Stimulated activated CD8-positive, alpha-beta memory T cell treated with anti-CD3 and anti-CD28 coated beads, Interleukin-7, amount 100 ng/mL, for 4 hours (primary cell): Measurements from ENCODE around the gene KIFC1.

Experiments
- DNase-seq, 2 donors: peaks; one replicate each; pipeline ENCODE4 v3.0.0-alpha.2; 2020; ENCODE audit warnings: low read depth in 2 of 2

The KIFC1 gene

GRCh38 chr6:33425668-33426577, 34.3 kb downstream of the KIFC1 start:
- DNase-seq: peak; percentile 74 to 79

DNA sequence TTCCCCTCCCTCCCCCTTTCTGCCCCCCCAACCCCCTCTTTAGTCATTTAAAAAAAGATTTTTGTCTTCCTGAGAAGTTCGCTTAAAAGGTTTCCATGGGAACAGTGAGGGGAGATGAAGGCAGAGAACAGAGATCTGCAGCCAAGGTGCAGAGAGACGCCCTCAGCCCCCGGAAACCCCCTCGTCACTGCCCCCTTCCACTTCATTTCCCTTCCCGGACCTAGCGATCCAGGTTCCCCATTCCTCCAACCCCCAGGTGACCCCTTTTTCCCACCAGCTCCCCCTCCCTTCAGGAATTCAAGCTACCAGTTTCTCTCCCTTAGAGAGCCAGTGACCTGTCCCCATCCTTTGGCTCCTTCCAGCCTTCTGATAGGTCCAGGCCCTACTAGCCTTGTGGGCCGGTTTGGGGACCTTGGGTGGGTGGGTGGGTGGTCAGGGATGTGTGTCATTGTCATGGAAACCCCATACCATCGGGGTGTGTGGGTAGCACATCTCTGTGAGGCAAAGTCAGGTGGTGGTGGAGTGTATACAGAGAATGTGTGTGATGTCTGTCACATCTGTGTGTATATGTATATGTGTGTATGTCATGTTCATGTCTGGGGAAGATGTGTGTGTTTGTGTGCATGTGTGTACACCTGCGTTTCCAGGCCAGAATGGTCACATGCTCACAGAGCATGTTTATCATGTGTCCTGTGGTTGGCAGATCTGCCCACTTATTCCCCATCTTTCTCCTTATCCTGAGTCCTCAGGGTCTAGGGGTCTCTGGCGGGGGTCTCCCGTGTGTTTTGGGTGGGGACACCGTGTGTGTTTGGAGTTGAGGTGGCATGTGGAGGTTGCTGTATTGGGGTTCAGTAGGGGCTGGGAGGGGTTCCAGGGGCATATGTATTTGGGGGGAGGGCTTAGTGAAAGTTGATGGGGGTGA, 35.2 kb downstream of the KIFC1 start:
- no peak for DNase-seq

DNA sequence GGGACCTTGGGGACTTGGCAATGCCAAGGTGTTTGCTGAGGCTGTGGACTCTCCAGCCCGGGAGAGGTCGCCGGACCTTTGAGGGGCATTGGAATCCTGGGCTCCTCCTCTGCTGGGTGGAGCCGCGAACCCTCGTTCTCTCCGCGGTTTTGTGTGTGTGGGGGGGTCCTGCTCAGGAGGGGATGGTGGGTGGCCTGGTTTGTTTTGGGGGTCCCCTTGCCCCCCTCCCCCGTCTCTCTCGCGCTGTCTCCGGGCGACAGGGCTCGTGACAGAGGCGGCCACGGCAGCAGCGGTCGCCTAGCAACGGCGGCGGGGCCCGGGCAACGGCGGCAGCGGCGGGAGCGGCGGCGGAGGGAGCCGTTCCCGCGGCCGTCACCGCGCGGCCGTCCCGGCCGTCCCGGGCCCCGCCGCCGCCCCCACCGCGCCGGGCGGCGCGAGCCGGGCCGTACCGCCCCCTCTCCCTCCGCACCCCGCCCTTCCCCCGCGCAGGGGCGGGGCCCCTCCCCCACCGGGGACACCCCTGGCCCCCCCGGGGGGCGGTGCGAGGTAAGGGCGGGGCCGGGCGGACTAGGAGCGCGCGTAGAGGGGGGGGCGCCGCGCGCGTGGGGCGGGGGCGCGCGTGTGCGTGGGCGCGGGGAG, 36.1 kb downstream of the KIFC1 start:
- peak in 1 of 2 donors; percentile 66 for DNase-seq

DNA sequence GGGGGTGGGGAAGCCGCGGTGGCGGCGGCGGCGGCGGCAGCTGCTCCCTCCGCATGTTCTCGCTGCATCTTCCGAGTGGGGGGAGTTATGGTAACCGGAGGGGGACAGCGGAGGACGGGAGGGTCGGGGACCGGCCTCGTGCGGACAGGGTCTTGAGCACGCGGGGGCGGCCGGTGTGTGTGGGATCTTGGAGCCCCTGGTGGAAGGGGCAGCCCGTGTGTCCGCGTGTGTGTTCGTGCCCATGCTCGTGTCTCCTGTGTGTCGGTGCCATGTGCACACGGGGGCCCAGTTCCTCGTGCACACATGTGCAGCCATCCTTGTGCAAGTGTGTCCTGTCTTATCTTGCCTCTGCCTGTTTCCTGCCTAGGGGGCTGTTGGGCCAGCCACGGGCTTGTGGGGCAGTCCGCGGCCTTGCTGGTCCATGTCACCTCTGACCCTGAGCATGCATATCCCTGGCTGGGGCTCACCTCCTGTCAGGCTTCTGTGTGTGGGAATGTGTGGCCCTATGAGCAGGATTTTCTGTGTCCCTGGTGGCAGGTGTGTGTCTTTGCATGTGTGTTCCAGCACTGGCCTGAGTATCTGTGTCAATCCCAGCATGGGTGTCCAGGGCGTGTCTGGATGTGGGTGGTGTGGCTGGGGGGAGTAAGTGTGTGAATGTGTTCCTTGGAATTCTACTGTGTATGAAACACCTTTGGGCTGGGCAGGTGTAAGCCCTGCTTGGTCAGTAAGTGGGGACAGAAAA, 36.8 kb downstream of the KIFC1 start:
- no peak for DNase-seq

- no peak for DNase-seq
Measured at GRCh38 chr6:33428966-33429749, 37.5 kb downstream of the KIFC1 start.

GRCh38 chr6:33429750-33430052, 38.1 kb downstream of the KIFC1 start:
- no peak for DNase-seq

GRCh38 chr6:33430334-33430733, 38.7 kb downstream of the KIFC1 start:
- no peak for DNase-seq

- peak; percentile 65 to 74 for DNase-seq
Measured at GRCh38 chr6:33430991-33431879, 39.6 kb downstream of the KIFC1 start.

DNA sequence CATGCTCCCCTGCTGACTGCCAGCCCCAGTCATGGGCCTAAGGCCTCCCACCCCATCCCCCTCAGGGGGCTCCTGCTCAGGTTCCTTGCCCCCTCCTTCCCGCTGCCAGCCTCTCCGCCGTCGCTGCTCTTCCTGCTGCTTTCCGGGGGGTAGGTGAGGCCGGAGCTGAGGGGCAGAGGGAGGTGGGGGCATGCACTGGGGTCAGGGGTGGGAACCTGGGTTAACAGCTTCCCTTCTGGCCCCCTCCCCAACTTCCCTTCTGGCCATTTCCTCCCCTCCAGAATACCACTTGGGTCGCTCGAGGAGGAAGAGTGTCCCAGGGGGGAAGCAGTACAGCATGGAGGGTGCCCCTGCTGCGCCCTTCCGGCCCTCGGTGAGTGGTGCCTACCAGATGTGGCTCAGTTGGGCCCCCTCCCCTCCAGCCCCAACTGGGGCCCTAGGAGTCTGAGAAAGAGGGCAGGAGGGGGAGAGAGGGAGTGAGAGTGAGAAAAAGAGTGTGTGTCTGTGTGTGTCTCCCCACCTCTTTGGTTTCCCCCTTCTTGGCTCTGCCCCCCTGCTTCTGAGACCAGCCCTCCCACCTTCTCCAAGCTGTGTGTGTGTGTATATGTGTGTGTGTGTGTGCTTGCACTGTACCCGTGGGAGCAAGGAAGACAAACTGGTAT, 40.4 kb downstream of the KIFC1 start:
- no peak for DNase-seq

DNA sequence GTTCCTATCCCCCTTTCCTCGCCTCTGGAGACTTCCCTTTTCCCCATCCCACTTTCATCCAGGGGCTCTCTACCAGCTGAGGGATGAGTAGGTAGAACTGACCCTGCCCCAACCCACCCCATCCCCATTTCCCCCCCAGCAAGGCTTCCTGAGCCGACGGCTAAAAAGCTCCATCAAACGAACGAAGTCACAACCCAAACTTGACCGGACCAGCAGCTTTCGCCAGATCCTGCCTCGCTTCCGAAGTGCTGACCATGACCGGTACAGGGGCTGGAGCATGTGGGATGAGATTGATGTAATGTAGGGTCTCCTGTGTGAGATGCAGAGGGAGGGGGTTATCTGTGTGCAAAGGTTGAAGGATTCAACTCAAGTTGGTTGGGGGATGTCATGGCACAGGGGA, 40.9 kb downstream of the KIFC1 start:
- no peak for DNase-seq

- no peak for DNase-seq
Measured at GRCh38 chr6:33433001-33433543, 41.4 kb downstream of the KIFC1 start.

GRCh38 chr6:33433544-33434191, 42.0 kb downstream of the KIFC1 start:
- DNase-seq: no peak

GRCh38 chr6:33434961-33435360, 43.3 kb downstream of the KIFC1 start:
- DNase-seq: no peak

DNA sequence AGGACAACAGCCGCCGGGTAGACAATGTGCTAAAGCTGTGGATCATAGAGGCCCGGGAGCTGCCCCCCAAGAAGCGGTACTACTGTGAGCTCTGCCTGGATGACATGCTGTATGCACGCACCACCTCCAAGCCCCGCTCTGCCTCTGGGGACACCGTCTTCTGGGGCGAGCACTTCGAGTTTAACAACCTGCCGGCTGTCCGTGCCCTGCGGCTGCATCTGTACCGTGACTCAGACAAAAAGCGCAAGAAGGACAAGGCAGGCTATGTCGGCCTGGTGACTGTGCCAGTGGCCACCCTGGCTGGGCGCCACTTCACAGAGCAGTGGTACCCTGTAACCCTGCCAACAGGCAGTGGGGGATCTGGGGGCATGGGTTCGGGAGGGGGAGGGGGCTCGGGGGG, 46.0 kb downstream of the KIFC1 start:
- no peak for DNase-seq

GRCh38 chr6:33438978-33439594, 47.5 kb downstream of the KIFC1 start:
- no peak for DNase-seq

DNA sequence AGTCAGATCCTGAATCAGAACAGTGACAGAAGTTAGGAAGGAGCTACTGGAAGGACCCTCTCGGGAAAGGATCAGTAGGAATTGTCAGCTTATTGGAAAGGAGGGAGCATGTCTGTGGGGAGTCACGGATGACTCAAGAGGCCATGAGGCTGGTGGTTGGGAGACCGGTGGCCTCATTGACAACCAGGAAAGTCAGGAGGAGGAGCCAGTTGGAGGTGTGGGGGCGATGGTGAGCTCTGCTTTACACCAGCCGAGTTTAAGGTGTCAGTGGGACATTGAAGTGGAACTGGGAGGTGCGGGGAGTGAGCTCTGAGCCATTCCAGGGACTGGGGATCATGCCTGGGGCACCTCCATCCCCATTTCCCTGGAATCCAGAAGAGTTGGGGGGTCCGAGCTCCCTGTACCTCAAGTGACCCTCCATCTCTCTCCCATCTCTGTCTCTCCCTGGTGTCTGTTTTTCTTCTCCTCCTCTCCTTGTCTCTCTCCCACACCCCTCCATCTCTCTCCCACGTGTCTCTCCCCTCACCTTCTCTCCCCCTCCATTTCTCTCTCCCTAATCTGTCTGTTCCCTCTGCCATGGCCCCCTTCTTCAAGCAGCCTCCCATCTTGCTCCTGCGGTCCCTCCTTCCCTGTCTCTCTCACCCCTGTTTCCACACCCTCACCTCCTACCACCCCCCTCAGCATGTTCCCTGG, 48.5 kb downstream of the KIFC1 start:
- no peak for DNase-seq

GRCh38 chr6:33440649-33441309, 49.2 kb downstream of the KIFC1 start:
- DNase-seq: no peak
